ENCODE results near the gene UBE2E1. TPM values are rescaled to one million over a fixed set of nuclear protein-coding genes. Genes with fewer than 3 reads are reported as not detected.

The UBE2E1 gene
- total and polyA plus RNA-seq, 2 of the 4 experiments (the other 2 are of a cell fraction) = 54.1 to 91.6 TPM

GRCh38 chr3:23820888-23821287 lies 15.1 kb downstream of the UBE2E1 start:
- H3K14ac ChIP-seq (replicated peaks; ENCODE audit: low read depth, low read length) = no peak overlapping the region
- WGBS, 2 experiments (ENCODE audit: extremely low coverage in 2 of 2, insufficient read length in 1 of 2) = 100% methylated on average over 1 of the region's 1 CpG; no CpG with 5 or more reads in 1 of the 2 experiments
- peaks cover 3% of the 10 kb centered on the region for H3K36me3 ChIP-seq (ENCODE audit: control insufficient read depth, insufficient read depth, low read length)
- in situ Hi-C loops (cut with MboI; ENCODE audit: low sequenced_read_pairs) (no loop called here), dilution Hi-C loops (cut with HindIII; ENCODE audit: low sequenced_read_pairs, unreplicated experiment) (no loop called here), intact Hi-C loops (cut with micrococcal nuclease) (no loop called here)
- no peaks in the 10 kb centered on the region for H3K9me3 ChIP-seq (ENCODE audit: control insufficient read depth, insufficient read depth, low read length)
- H3K23ac ChIP-seq (ENCODE audit: low read depth, low read length) = no peak overlapping the region
- peaks cover 2% of the 10 kb centered on the region; the same call in 1 of the 2 replicates for H3K4me1 ChIP-seq (ENCODE audit: control insufficient read depth, insufficient read depth, low read length)
- no peak overlapping the region for H3K56ac ChIP-seq (ENCODE audit: extremely low read depth, insufficient read depth, low read length)
- no peak for DNase-seq
- H2BK20ac ChIP-seq (ENCODE audit: low read depth, low read length) = no peak overlapping the region
- no peak for ATAC-seq (ENCODE audit: low read depth)
- H3K9ac ChIP-seq (ENCODE audit: low read depth, low read length) = no peak overlapping the region
- H2AK9ac ChIP-seq (replicated peaks; ENCODE audit: low read depth, low read length, poor library complexity) = no peak overlapping the region
- no peaks in the 10 kb centered on the region for H3K27me3 ChIP-seq (ENCODE audit: control insufficient read depth, insufficient read depth, low read length)
- TF ChIP-seq CEBPB (IDR thresholded peaks at IDR 0.05; ENCODE audit: low read depth, low read length) (0 out of 2 replicates have a peak, but pooled peaks have one; percentile 35), CHD1 (IDR thresholded peaks at IDR 0.05; ENCODE audit: low read depth, low read length) (no peak), RAD21 (IDR thresholded peaks at IDR 0.05; ENCODE audit: low read length) (no peak)
- no peak overlapping the region for H2BK5ac ChIP-seq (ENCODE audit: low read depth, low read length, poor library complexity, severe bottlenecking)
- no TSS peak for BruUV-seq (replicated peaks)
- POLR2A ChIA-PET (ENCODE audit: unreplicated experiment) = no interaction called here
- no peak overlapping the region for H4K8ac ChIP-seq (ENCODE audit: low read depth in 2 of 2, low read length in 2 of 2)
- no peak overlapping the region for H4K5ac ChIP-seq (ENCODE audit: low read depth, low read length)
- peaks cover 45 to 65% of the 10 kb centered on the region in 2 experiments for H3K79me1 ChIP-seq (ENCODE audit: low read depth in 1 of 2, low read length in 2 of 2)
- H3K4ac ChIP-seq (ENCODE audit: low read depth, low read length) = no peak overlapping the region
- no peak overlapping the region for H3K4me3 ChIP-seq (ENCODE audit: insufficient read depth, low read depth, low read length)
- no peak overlapping the region for H2AFZ ChIP-seq (replicated peaks; ENCODE audit: low read length, poor library complexity)
- H4K20me1 ChIP-seq (ENCODE audit: insufficient read depth, low read length) = peaks cover 48% of the 10 kb centered on the region
- H3K18ac ChIP-seq (ENCODE audit: low read depth, low read length) = no peak overlapping the region
- no peak overlapping the region for H3K27ac ChIP-seq (ENCODE audit: insufficient read depth, low read length)
- no peak overlapping the region for H3K4me2 ChIP-seq (ENCODE audit: low read depth, low read length)
- peaks cover 12% of the 10 kb centered on the region for H3K9me1 ChIP-seq (ENCODE audit: insufficient read depth, low read length)
- H2AK5ac ChIP-seq (ENCODE audit: low read depth, low read length) = no peak overlapping the region
- no peak overlapping the region for H2BK15ac ChIP-seq (ENCODE audit: low read depth, low read length)
- H4K91ac ChIP-seq (ENCODE audit: insufficient read depth, low read depth, low read length) = no peak overlapping the region
- no peak overlapping the region for H2BK120ac ChIP-seq (ENCODE audit: low read depth, low read length)
- CTCF ChIA-PET = no interaction called here
